GM21423 (cell line): ENCODE data around the gene KRAS.
"Not testable (repeated sequence)": the region's sequence is repeated elsewhere in the genome, so short reads cannot be mapped to it uniquely, and the experiment has no call there.

Experiments
- ATAC-seq: cut with Tn5 transposase; IDR thresholded peaks from one replicate; pipeline ENCODE4 v1.9.1; 2021; ENCODE audit warnings: mild to moderate bottlenecking, moderate library complexity; ENCODE audit not compliant: unreplicated experiment

The KRAS gene

DNA sequence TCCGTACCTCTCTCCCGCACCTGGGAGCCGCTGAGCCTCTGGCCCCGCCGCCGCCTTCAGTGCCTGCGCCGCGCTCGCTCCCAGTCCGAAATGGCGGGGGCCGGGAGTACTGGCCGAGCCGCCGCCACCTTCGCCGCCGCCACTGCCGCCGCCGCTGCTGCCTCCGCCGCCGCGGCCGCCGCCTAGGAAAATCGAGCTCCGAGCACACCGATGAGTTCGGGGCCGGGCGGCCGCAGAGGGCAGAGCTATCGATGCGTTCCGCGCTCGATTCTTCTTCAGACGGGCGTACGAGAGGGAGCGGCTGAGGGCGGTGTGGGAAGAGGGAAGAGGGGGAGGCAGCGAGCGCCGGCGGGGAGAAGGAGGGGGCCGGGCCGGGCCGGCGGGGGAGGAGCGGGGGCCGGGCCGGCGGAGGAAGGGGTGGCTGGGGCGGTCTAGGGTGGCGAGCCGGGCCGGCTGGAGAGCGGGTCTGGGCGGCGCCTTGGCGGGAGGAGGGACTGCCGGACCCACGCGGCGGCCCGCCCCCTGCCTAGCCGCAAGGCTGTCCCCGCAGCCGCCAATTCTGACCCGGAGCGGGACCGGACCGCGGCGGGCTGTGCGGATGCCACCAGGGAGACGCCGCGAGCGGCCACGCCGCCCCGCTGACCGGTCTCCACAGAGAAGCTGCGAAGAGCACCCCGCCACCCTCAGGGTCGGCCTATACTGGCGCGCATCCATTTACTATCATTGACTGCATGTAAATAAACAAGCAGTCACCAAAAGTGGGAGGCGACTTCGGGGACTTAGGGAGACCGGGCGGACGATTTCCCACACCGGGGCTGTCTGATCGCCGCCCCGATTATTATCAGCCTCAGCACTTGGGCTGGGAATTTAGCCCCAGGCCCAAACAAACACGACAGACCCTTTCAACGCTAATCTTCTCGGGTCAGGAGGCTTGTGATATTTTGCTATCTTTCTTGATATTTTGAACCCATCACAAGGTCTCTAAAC, at the start of gene KRAS:
TSS of gene KRAS (minus strand) at position 186 of the 987 bp plus-strand sequence.
- ATAC-seq = peak; percentile 77

DNA sequence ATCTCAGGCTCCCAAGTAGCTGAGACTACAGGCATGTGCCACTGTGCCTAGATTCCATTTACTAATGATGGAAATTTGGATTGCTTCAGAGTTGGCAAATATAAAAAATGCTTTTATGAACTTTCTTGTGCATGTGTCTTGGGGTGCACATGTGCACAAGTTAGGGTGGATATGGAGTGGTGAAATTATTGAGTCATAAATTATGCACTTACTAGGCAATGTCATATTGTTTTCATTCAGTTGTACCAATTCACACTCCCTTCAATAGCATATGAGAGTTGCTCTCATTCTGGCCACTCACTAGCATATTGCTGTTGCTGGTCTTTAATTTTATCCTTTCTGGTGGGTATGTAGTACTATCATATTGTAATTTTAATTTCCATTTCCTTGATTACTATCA, 45.7 kb upstream of the KRAS start:
- no peak for ATAC-seq

DNA sequence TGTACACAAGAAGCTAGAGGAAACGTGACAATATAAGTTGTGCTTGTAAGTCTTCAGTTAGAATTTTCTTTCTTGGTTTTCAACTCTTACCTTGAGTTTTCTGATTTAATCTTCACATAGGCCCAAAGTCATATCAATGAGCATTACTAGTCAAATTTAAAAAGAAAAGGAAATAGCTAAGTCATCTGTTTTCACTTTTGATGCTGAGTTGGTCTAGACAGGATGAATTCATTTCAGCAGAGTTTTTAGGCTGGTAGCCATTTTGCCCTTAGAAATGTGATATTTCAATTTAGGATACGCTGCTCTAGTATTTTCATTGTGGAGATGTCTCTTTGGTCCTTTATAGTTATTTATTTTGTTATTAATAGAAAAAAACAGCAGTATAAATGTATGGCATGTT, 44.6 kb upstream of the KRAS start:
- no peak for ATAC-seq

DNA sequence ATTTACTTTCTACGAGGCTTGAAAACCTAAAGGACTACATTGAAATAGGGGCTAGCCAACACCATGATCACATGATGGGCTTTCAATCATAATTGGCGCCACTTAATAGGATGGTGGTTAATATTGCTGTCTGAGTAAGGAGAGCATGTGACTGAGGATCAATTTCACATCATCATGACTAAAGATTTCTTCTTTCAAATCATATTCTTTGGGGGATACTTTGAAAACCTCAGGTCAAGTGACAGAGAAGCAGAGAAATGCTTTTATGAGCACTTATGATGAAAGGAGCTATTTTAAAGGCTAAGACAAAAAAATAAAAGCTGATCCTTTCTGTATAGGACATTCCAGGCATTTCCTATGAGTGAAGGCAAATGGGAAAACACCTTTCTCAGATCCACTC, 42.9 kb upstream of the KRAS start:
- no peak for ATAC-seq

DNA sequence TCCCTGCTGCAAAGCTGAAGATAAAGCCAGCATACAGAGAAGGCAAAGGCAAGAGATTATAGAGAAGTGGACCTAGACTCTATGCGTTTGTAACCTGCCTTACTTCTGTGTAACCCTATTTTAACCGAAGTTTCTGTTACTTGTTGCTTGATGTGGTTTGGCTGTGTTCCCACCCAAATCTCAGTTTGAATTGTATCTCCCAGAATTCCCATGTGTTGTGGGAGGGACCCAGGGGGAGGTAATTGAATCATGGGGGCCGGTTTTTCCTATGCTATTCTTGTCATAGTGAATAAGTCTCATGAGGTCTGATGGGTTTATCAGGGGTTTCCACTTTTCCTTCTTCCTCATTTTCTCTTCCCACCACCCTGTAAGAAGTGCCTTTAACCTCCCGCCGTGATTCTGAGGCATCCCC, 42.1 kb upstream of the KRAS start:
- ATAC-seq = not testable (repeated sequence)

DNA sequence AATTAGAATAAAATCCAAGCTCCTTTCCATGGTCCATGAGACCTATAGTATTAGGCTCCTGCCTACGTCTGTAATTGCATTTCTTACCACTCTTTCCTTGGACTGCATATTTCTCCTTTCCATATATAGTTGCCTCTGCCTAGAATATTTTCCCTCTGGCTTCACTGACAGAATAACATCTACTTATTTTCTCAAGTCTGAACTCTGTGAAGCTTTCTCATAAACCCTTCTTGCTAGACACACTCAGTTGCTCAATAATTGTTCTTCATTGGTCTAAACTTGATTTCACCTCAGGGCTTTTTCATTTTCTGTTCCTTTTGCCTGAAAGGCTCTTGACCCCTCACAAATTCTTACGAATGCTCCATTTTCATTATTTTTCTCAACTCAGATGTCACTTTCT, 36.9 kb upstream of the KRAS start:
- ATAC-seq = no peak

DNA sequence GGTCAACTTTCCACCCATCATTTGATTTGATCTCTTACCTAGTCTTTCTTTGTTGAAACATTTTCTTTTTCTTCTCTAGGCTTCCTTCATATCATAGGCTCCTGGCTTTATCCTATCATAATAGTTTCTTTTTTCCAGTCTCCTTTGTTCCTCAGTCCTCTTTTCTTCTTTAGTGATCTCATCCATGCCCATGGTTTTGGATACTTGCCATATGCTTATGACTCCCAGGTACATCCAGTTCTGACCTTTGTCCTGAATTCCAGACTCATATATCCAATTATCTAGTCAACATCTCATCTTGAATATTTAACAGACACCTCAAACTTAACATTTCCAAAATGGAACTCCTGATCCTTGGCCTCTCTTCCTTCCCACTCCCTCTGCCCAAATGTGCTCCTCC, 36.1 kb upstream of the KRAS start:
- ATAC-seq = no peak

DNA sequence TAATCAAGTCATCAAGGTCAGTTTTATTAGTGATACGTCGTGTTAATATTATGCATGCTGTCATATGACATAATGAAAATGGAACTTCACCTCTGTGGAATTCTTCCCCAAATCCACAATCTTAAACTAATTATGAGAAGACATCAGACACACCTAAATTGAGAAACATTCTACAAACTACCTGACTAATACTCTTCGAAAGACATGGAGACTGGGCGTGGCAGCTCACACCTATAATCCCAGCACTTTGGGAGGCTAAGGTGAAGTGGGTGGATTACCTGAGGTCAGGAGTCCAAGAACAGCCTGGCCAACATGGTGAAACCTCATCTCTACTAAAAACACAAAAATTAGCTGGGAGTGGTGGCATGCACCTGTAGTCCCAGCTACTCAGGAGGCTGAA, 33.3 kb upstream of the KRAS start:
- no peak for ATAC-seq

DNA sequence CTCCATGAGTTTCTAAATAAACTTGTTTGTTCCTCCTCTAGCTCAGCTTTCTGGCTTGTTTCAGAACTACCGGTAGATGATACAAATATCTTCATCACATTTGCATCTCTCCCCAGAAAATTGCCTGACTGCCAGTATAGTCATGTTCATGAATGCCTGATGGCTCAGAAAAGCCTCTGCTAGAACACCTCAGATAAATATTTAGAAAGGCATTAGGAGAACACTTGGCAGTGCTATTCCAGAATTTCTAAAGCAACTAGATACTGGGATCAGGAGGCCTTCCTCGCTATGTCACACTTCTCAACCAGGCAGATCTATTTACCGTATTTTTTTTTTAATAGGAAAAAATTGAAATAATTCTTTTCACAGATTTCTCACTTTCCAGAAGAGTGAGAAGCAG, 32.3 kb upstream of the KRAS start:
- no peak for ATAC-seq

DNA sequence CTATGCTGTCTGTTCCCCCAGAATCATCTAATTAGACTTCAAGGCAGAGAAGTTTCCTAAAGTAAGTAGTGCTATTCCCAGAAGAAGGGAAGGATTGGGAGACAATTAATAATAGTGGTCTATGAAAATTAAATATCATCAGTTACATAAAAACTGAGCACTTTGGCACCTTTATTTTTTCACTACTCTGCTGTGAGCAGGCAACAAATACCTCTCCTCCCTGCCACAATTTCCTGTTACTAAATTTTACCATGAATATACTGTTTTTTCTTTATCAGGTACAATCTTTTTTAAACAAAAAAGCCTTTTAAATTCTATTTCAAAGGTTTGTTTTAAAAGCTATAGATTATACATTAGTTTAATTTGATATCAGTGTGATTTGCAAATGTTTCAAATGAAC, 29.4 kb upstream of the KRAS start:
- ATAC-seq = no peak

DNA sequence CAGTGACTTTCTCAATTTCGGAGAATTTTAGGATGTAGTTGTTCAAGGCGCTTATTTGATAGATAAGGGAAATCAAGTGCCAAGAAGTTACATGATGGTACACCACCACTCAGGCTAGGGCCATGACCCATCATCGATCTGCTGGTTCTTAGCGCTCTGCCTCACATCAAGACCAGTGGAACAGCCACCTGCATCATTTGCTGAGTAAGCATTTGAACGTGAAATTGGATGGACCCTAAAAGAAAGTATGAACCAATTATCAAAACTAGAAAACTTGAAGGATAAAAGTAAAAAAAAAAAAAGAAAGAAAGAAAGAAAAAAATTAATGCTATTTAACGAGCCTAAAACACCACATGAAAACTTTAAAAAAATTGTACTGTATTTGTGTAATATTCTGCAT, 27.5 kb upstream of the KRAS start:
- no peak for ATAC-seq

DNA sequence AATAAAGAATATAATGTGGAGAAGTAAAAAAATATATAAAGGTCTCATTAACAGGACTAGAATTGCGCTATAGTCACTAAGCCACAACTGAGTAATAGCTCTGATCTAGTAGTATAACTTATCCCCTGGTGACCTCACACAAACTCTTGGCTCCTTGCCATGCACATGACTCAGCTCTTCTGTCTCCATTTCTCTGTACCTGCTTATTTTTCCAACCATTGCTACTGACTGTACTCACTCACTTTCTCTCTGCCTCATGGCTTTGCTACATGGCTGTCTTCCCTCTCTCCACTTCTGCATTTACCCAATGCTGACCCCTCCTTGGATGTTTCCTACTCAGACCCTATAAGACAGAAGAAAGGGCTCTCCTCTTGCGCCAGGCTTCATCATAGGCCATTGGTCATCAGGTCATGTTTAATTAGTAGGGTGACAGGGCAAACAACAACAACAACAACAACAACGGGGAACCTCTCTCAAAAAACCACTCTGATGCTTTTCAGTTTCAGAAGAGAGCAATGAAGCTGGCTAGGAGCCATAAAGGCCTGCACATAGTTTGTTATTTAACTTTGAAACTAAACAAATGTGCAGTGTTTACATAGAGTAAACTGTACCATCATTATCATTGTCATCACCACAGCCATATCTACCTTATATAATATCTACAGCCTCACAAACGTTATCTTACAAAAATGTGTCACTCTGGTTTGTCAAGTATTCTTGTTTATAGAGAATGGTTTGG, 25.6 kb upstream of the KRAS start:
- no peak for ATAC-seq

DNA sequence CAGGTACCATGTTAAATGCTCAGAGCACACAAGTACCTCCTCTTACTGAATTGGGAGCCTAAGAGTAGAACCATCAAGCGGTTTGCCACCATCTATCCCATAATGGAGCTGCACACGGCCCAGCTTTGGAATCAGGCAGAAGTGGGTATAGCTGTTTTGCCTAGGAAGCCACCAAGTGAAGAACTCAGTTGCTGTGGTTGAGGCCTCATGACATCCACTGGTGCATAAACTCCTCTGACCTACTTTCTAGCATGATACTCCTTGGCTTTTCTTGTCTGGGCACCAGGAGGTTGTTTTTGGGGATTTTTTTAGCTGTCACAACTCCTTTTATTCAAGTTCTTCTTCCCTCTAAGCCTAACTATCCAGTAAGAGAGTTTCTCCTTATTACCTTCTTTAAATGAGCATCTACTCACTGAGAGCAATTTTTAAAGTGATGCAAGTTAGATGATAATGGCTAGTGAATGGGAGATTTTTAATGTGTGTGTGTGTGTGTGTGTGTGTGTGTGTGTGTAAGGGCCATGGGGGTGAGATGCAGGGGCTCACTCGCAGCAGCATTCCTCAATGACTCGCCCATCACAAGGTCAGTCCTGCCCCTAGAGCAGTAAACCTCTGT, 20.9 kb upstream of the KRAS start:
- ATAC-seq = no peak

DNA sequence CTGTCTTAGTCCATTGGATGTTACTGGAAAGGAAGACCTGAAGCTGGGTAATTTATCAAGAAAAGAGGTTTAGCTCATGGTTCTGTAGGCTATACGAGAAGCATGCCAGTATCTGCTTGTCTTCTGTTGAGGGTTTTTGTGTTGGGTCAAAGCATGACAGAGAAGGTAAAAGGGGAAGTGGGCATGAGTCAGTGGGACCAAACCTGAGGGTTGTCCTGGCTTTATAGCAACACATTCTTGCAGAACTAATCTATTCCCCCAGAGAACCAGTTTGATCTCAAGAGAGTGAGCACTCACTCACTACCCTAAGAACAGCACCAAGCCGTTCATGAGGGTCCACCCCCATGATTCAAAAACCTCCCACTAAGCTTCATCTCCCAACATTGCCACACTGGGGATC, 19.0 kb upstream of the KRAS start:
- ATAC-seq = peak; percentile 77

DNA sequence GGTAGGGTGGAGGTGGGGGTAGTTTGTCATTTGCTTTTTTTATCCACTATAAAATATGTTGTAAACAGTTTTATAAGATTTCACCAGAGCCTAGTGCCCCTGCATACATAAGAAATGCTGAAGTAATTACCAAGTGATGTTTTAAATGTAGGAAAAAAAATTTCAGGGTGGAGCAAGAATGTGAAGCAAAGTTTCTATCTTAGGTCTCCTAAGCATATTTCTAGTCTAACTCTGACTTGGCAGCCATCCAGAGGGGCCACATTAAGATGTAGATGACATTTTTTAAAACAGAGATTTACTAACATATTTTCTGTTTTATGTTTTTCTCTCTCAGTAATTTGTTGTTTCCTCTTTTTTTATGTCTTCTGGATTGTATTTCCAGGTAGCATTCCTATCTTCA, 15.8 kb upstream of the KRAS start:
- no peak for ATAC-seq

DNA sequence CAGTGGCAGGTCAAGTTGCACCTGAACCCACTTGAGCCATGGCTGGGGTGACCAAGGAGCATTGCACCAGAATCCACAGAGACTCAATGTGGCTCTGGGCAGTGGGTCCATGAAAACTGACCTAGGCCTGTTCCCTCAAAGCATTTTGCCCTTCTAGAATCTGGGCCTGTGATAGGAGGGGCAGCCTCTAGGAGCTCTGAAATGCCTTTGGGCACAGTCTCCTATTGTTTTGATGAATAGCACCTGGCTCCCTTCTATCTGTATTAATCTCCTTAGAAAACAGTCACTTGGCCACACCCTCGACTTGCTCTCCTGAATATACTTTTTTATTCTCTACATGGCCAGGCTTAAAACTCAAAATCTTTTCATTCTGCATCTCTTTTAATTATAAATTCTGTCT, 14.1 kb upstream of the KRAS start:
- no peak for ATAC-seq

DNA sequence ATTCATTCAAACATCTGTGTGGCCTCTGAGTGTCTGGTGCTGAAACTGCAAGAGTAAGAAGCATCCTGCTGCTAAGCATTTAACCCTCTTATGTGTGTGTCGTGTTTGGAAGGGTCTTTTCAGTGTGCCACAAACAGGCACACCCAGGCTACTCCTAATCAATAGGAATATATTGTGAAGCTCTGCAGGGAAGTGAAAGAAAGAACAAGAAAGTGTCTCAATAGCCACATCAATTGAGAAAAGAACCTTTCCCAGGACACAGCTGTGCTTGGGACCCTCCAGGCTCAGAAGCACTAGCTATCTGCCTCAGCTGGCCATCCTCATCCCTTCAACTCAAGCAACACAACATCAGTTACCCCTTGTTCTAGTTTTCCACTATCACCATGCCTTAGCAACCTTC, 13.4 kb upstream of the KRAS start:
- no peak for ATAC-seq

DNA sequence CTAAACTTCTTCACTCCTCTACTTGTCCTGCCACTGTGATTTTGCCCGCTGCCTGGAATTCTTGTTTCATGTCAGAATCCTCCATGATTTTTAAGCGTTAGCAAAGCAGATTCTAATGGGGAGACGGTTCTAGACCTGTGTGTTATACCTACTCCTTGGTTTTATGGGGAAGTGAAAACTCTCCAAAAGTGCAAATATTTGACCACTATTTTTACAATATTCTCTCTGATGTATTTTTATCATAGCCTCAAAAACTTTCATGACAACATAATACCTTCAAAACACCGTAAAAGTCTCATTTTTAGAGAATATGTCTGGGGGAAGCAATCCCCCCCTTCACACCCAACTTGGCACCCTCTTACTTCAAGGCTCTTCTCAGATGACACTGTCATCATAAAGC, 12.9 kb upstream of the KRAS start:
- no peak for ATAC-seq

DNA sequence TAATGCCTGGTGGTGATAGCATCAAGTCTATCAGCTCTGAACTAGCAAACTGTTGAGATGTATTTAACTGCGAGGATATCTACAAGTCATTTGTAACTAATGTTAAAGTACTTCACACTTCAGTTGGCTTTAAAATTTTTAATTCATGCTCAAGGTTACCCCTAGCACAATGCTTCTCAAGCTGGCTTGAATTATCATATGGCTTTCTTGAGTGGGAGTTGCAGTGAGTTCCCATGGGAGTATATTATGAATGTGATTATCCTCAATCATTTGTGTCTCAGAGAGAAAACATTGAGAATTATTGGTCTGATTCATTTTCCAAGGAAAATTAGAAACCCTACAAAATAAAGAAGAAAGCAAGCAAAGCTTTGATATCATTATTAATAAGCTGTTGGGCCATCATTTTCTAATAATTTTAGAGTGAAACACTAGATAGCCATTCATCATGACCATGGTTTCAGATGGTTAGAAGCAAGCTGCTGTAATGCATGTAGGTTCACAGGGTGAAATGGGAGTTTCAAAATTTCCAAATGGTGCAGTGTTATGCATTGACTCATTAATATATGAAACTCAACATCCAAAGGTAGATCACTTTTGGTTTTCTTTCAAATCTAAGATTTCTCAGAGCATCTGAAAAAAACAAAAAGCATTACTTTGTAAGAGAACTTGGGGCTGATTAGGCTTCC, 11.8 kb upstream of the KRAS start:
- ATAC-seq = no peak

DNA sequence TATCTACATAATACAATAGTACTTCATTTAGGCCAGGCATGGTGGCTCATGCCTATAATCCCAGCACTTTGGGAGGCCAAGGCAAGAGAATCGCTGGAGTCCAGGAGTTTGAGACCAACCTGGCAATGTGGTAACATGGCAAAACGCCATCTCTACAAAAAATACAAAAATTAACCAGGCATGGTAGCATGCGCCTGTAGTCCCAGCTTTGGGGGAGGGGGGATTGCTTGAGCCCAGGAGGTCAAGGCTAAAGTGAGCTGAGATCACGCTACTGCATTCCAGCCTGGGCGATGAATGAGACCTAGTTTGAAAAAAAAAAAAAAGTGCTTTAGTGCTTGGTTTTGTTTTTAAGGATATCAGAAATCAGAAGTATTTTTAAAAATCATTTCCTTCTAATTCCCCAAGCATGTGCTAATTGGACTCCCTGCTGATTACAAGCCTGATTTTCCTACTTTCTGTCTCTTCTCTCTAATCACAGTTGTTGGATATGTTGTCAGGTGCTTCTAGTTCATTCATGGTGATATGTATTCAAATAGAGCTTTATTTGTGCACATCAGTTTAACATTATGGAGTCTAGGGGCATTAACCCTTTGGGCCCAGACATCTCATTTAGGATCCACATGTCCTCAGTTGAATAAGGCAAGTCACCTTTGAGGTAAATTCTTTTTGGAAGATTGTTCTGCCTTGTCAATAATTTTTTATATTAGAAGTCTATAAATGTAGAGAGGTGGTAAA, 7.0 kb upstream of the KRAS start:
- no peak for ATAC-seq
